GM19468 (cell line): ENCODE data around the gene KLF13.
A peak's percentile ranks its signal among the peaks of the same experiment; 100 is the strongest.
"Not testable (repeated sequence)": the region's sequence is repeated elsewhere in the genome, so short reads cannot be mapped to it uniquely, and the experiment has no call there.

ENCODE experiments used
- ATAC-seq: cut with Tn5 transposase; IDR thresholded peaks from one replicate; pipeline ENCODE4 v1.9.1; 2021; ENCODE audit warnings: mild to moderate bottlenecking, moderate library complexity, moderate number of reproducible peaks; ENCODE audit not compliant: unreplicated experiment; ENCODE audit errors: extremely low read depth

KLF13 gene

DNA sequence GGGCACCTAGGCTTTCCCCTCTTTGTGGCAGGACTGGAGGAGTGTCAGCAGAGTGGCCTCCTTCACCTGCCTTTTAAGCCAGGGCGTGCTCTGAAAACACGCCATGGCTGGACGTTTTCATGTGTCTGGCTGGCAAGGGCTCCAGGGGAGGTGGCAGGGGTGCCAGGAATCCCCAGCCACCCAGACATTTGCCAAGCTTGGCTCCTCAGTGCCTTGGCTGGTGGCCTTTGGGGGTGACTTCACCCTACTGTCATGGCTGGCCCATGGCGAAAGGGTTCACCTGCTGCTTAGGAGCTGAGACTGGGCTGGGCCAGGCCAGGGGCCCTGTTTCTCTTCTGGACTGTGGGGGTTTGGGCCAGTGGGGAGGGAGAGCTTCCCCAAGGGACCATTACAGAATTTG is 17.6 kb downstream of the KLF13 start:
- no peak for ATAC-seq

DNA sequence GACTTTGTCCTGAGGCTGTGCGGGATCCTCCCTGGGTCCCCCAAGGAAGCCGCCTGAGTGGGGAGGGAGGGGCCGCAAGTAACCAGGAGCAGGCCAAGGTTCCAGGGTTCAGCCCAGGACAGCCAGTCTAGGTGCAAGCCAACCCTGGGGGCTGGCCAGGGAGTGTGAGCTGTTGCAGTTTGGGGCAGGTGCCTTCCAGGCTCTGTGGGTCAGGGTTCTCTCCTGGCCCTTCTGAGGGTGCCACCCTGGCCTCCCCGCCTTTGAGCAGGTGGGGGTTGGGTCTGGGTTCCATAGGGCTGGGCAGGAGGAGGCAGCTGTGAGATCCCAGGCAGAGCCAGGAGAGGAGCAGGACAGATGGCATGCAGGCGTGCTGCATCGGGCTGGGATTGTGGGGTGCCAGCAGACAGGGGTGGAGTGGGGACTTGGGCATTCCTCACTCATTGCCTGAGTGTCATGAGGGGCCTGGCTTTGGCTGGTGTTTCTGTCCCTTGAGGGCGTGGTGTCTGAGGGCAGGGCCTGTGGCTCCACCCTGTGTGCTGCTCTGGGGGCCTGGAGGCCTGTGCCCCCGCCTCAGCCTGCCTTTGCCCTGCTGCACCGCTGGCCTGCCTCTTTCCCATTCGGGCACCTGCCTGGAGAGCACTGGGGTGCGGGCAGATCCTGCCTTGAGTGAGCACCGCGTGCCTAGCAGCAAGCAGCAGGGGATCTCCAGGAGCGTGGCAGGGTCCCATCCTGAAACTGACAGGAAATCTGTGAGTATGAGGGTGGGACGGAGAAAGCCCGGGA is 18.4 kb downstream of the KLF13 start:
- no peak for ATAC-seq

DNA sequence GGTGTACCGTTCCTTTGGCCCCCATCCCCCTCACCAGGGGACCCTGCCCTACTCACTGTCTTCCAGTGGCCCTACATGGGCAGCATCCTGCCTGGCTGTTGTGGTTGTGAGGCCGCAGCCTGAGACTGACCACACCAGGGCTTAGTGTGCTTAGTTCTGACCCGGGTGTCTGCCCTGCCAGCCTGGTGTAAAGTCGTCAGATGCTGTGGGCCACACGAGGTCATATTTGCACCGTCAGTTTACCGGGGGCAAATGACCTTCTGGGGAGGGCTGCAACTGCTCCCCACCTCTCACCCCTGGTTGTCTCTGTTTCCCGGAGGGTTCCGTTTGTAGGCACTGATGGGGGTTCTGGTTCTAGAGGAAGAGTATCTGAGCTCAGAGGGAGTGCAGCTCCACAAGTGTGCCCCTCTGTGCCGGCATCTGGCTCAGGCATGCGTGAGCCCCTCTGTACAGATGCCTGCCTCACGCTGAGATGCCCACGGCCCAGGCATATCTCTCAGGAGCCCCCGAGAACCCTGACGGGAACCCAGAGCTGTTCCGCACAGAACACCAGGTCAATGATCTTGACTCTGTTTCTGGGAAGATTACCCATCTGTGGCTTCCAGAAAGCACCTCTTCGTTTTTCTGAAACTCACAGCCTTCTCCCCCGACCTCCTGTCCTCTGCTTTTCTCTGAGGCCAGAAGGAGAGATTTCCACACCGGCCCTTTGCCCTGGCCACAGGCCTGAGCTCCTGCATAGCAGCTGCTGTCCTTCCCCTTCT is 19.2 kb downstream of the KLF13 start:
- ATAC-seq: no peak

DNA sequence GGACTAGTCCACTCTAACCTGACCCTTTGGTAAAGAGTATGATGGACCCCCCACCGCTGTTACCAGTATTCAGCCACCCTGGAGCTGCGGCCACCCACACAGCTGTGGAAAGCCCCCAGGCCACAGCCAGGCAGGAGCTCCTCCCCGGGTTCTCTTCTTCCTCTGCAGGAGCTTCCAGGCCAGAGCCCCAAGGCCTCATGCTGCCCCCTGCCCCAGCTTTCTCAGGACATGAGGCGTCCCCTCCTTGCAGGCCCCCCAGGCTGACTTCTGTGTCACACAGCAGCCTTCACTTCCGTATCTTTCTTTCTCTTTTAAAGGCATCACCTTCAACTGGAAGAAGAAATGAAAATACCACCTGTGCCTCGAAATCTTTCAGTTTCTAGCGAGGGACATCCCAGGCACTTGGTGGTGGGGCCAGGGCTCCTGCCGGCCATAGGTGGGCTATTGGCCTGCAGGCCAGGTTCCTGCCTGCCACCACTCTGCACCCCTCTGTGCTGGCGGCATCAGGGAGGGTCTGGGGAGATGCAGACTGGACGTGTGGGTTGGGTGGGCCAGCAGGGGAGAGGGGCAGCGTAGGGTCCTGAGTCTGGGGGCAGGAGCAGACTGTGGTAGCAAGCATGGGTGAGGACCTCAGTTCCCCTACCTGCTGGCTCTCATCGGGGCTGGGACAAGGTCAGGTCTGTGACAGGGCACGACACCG is 19.9 kb downstream of the KLF13 start:
- peak; percentile 22 for ATAC-seq

DNA sequence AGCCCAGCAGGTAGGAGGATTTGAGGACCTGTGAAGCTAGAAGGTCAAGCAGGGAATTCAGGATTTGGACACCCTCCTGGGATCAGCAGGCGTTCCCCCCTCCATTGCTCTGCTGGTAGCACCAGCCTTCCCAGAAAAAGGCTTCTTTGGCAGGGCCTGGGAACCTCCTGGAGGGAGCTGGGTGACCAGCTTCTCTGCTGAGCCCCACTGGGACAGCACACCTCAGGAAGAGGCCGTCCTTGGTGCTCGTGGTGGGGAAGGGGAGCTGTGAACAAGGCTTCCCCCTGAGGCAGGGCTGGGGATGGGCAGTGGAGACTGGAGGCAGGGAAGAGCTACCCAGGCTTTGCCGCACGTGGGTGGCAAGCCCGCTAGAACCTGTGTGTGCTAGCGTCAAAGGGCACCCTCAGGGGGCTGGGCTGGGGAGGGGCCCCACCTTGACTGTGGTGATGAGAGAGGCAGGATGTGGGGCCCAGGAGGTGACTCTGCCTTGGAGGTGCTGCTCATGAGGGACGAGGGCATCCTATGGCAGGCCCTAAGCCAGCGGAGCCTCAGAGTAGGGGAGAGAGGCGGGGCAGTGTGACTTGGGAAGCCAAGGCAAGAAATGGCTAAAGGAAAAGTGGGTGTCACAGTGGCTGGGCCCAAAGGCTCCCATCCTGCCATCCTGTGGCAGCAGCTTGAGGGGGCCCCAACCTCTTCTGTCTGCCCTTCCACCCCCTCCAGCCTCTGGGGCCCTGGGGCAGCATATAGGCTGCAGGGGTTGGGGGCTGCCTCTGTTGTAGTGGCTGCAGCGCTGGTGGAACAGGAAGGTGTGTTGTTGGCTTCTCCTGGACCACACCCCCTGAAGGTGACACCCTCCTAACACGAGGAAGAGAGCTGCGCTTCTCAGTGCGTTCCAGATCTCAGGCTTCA is 20.7 kb downstream of the KLF13 start:
- no peak for ATAC-seq

DNA sequence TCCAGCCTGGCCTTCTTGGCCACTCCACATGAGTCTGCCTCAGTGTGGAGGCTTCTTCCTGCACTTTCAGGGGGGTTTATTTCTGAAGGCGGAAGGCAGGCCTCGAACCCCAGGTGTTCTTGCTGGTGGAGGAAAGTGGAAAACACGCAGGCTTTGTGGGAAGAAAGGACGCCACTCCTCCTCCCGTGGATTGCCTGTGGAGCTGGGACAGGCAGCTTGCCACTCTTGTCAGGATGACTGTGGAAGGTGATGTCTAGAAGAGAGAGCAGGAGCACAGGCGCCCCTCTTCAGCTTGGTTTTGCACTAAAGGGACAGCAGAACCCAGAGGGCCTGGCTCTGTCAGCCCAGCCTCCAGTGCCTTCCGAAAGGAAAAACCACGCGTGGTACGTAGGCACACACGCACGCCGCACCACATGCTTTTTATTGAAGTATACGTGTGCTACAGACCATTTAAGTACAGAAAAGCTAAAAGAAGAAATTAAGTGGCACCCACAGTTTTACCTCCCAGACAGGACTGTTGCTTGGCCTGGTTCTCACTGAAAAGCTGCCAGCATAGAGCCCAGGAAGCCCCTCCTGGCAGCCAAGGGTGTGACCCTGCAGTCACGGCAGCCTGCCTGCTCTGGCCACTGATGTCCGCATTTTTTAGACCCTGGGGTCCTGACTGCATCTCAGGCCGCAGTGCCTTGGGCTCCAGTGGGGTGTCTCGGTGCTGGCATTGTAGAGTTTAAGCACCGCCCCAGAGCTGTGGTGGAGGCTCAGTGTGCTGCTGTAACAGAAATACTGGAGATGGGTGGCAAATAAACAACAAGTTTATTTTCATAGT is 21.6 kb downstream of the KLF13 start:
- ATAC-seq: no peak

DNA sequence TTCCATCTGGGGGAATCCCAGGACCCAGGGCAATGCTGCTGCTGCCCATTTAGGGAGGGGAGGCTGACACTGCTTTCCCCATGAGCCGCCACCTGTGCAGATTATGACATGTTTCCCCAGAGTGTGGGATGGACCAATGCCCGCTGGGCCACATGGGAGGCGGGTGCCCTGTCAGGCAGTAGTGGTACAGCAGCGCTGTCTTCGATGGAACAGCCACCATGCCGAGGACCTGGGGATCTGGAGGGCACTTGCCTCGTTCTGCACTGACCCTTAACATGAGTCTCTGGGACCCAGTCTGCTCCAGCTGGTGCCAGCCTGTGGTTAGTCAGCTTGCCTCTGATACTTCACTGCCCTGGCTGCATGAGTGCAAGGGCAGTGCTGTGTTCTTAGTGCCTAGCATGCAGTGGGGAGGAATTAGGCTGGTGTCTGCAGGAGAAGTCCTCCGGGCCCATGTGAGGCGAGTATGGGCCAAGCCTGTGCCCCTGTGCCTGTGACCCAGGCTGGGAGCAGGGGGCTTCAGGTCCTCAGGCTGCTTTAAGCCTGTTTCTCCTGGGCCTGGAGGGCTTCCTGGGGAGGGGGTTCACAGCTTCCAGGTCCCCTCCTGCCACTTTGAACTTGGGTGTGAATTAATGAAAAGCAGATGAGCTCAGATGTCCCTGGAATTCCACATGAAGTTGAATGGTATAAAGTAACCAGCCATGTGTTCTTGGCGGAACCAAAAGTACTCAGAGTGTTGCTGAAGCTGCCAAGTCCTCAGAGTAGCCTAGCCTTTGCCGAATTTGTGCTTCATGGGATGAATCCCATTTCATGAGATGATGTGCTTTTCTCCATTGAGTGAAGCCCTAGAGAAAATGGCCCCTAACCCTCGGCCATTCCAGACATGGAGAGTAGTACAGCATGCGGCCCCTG is 22.9 kb downstream of the KLF13 start:
- ATAC-seq: no peak

DNA sequence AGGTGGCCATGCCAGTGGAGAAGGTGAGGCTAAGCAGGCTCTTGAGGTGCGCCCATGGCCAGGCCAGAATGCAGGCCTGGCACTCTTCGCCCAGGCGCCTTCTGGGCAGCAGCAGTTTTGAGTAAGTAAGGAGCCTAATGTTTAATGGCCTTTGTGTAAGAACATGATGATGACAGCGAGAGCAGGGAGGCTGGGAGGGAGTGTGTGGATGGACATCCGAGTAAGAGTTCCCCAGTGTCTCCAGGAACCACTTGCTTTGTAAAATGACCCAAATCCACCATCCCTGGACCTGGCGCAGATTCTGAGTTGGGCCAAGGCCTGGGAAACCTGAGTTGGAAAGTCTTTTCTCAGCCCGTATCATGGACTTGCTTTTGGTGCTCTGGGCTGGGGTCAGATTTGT is 24.1 kb downstream of the KLF13 start:
- no peak for ATAC-seq

DNA sequence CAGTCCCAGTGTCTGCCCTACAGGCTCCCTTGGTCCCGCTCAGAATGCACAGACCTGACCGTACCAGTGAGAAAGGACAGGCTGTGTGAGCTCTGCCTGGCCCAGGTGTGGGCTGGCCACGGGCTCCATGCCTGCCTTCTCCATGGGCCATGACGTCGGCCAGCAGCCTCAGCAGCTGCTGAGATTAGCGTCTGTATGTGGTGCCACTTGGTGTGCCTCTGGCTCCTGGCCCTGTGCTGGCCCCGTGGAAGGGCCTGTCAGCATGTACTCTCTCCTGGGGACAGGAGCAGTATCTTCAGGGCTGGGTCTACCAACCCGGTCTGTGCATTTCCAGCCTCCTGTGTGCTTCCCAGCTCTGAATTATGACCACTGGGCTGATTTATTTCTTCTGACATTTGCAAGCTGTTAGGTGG is 25.7 kb downstream of the KLF13 start:
- no peak for ATAC-seq

DNA sequence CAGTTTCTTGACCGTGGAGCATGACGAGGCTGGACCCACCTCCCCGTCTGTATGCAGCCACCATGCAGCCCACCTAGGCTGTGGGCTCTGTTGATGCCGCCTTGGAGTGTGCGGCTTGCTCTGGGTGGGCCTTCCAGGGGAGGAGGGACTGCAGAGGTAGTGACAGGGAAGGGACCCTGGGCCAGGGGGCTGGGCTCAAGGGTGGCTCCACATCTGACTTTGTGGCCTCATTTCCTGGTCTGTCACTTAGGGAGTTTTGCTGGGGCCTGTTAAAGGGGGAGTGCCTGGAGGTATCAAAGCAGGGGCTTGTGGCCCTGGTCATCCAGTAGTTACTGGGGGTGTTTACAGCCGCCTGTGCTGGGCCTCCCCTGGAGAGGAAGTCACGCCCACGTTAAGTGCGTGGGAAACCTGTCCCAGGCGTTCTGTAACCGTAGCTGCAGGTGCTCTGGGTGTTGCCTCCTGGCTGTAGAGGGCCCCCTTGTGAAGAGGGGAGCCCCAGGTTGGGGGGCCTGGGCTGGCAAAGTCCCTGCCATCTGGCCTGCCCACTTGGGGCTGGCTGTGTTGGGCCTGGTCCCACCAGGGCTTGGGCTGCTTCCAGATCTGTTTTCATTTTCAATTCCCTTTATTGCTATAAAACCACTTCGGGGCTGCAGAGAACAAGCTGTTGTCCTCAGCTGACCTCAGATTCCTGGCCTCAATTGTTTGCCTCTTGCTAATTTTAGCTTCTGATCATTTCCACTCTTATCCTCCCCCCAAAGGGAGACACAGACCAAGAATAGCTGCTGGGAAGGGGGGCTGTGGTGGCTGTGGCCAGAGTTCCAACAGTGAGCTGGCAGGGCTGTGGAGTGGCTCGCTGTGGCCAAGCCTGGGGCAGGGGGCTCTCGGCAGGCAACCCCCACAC is 26.5 kb downstream of the KLF13 start:
- peak; percentile 66 for ATAC-seq

DNA sequence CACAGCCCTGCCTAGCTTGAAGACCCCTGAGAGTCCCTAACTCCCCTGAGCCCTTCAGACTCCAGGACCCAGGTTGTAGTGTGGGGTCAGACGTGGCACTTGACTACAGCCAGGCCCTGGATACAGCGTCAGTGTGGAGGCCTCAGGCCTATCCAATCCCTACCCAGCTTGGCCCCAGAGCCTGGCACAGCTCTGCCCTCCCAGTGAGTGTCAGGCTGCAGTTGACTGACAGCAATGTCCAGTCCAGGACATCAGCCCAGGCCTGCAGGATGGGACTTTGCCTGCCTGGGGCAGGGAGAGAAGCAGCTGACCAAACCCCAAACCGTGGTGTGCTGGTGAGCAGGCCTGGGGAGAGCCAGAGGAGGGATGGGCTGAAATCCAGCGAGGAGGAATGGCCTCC is 27.3 kb downstream of the KLF13 start:
- no peak for ATAC-seq

DNA sequence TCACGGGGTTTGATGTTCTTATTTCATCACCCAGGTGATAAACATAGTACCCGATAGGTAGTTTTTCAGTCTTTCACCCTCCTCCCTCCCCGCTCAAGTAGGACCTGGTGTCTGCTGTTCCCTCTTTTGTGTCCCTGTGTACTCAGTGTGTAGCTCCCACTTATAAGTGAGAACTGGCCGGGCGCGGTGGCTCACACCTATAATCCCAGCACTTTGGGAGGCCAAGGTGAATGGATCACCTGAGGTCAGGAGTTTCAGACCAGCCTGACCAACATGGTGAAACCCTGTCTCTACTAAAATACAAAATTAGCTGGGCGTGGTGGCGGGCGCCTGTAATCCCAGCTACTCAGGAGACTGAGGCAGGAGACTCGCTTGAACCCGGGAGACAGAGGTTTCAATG is 29.5 kb downstream of the KLF13 start:
- not testable (repeated sequence) for ATAC-seq

DNA sequence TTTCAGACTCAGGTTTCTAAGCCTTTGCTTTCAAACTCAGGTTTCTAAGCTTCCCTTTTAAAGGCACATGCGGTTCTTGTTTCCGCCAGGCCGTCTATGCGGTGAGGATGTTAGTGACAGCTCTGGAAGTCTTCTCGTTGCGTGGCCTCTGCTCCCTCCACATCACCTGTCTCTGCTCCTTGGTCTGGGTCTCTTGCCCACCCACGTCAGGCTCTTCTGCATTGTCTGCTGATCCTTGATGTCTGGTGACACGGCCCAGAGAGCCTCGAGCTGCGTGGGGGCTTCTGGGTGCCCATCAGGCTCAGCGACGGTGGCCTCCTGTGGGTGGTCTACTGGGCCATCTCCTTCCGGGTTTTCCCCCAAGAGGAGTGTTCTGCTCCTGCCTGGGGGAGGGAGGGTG is 30.5 kb downstream of the KLF13 start:
- no peak for ATAC-seq

DNA sequence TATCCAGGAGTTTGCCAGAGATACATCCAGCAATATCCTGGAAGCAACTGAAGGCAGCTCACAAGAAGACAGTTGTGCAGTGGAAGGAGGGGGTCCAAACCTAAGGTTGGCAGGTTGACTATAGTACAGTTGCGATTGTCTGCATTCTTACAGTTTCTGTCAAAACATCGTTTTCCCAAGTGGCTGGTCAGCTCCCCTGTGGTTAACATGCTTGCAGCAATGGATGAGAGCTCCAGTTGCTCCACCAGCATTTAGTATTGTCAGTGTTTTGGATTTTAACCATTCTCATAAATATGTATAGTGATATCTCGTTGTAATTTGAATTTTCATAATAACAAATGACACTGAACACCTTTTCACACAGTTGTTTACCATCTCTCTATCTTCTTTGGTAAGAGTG is 31.5 kb downstream of the KLF13 start:
- no peak for ATAC-seq

DNA sequence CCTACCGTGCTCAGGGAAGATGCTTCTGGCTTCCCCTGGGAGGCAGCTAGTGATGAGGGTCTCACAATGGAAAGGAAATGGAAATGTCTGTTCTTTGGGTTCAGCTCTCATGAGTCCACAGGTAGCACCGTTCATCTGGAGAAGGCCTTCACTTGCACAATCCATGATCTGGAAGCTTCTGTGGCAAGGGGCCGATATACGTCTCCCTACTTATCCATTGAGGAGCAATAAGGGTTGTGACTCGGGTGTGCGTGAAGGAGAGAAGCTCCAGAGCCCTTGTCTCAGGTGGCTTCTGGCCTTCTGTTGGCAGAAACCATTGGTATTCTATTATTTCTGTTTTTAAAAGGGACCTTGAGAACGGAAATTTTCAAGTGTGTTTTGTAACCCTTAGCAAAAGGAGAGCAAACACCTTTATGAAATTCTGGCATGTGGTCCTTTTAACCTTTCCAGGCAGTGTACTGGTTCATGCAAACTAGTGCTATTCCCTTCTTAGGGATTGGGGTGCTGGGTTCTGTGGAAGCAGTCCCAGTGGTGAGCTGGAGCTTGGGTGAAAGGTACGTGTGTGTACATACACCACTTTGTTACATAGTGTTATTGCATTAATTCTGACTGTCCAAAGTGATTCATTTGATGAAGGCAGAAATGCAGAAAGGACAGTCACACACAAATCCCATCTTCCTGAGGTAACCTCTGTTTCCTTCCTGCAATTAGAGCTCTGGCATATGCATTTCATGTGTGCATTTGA is 32.5 kb downstream of the KLF13 start:
- no peak for ATAC-seq

DNA sequence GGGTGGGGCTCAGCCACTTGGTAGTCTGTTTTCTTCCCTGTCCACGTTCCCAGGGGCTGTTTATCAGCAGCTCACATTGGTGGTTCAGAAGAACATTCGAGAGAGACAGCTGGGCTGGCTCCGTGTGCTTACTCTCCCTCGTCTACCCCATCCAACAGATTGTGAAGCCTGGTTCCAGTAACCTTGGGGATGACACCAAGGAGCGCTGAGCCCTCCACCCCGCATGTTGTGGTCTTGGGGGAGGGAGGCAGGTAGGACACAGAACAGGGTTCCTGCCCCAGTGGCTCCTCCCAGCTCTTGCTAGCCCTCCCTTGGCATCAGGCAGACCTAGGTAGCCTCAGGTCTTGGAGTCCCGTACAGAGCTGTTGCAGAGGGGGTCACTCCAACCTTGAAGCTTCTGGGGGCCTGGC is 33.1 kb downstream of the KLF13 start:
- ATAC-seq: no peak

DNA sequence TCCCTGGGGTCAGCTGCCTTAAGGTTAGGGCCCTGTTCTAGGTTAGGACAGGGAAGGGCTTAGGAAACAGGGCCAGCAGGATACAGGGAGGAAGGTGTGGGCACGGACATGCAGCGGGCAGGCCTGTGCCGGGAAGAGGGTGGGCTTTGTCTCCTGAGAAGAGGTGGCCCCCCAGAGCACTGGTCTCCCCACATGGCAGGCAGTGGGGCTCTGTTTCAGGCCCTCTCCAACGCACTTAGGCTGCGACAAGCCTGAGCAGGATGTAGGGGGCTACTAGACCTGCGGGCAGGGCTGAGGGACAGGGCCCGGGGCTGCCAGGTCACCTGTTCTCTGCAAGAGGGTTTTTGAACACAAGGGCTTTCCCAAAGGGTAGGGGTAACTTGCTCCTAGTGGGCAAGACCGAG is 33.5 kb downstream of the KLF13 start:
- no peak for ATAC-seq
